HPDE6-E6E7 (cell line): ENCODE measurements around the gene CXCL9.
"Not testable (repeated sequence)": the region's sequence is repeated elsewhere in the genome, so short reads cannot be mapped to it uniquely, and the experiment has no call there.

Experiments used
- DNase-seq: peaks from one replicate; pipeline ENCODE4 v3.0.0; 2011; ENCODE audit warnings: missing footprints; ENCODE audit errors: extremely low spot score

CXCL9 gene

GRCh38 chr4:76012388-76012801 is 5.1 kb upstream of the CXCL9 start:
- no peak for DNase-seq

GRCh38 chr4:76011700-76012387 is 4.5 kb upstream of the CXCL9 start:
- DNase-seq: peak; percentile 41

- no peak for DNase-seq
Observed at GRCh38 chr4:76011018-76011670, 3.8 kb upstream of the CXCL9 start.

DNA sequence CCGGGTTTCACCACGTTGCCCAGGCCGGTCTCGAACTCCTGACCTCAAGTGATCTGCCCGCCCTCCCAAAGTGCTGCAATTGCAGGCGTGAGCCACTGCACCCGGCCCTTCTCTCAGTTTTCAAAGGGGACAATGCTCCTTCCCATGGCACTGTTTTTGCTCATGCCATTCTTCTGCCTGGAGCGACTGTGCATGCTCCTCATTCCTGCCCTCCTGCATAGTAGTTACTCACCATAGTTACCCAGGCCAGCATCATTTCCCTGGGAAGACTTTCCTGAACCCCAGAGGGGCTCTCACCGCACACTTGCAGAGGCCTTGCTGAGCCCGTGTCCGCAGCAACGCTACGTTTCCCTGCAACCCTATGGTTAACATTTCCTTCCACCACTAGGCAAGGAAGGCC is 3.3 kb upstream of the CXCL9 start:
- DNase-seq: no peak

GRCh38 chr4:76009311-76009710 is 2.0 kb upstream of the CXCL9 start:
- DNase-seq: no peak

DNA sequence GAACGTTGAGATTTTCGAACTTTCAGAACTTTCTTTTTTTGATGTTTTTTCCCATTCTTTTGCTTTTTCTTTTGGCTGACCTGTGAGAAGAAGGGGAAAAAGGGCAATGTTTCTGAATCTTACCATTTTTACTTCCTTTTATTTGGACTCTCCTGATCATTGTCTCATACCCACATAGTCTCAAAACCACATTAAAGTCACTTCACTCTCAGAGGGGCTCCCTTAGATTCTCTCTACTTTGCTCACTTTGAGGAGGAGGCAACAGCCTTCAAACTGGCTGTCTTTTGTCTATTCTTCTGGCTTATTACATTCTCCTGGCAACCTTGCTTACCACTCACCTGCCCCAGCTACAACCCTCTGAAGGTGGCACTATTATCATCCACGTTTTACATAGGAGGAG is 3.7 kb downstream of the CXCL9 start:
- no peak for DNase-seq

DNA sequence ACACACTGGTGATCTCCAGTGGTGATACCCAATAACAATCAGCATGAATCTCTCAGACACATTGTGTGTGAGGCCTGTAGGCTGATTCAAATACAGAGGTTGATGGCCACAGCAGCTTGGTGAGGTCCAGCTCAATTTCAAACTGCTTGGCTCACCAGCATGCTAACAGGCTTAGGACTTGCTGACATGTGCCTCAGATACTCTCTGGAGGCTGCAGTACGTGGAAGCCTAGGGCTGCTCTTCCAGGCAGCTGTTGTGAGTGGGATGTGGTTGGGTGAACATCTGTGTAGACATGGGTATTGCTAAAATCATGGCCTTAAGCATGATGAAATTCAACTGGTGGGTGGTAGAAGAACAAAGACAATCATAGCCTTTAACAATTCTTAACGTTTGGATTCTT is 4.3 kb downstream of the CXCL9 start:
- no peak for DNase-seq

DNA sequence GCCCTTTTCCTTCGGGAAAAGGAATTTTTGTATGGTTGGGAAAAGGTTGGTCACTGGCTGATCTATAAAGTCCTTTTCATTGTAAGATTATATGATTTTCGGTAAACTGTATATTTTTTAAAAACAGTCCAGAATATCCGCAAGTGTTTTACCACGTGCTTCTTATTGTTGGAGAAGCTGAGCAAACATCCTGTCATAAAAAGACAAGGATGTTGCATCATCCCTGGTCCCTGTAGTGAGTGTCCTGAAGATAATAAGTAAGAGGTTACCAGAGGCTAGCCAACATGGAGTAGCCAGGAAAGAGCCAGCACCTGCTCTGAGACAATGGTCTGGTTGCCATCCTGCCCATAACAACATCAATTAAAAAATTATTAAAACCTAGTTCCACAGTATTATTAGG is 5.1 kb downstream of the CXCL9 start:
- no peak for DNase-seq

DNA sequence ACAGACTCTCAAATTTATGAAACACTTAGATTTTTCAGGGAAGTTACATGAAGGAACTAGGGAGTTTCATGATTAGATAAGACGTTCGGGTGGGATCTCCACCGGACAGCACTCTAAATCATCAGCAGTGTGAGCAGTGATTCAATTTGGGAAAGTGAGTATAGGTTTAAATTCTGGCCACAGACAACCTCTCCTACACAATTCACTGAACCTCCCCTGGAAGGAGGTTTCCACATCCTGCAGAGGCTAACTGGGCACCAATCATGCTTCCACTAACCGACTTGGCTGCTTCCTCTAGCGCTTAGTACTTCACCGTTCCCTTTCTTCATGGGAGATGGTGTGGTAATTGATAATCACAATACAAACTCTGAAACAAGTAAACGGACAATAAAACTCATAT is 5.6 kb downstream of the CXCL9 start:
- DNase-seq: no peak

GRCh38 chr4:76000279-76000678 is 7.0 kb downstream of the CXCL9 start:
- no peak for DNase-seq

DNA sequence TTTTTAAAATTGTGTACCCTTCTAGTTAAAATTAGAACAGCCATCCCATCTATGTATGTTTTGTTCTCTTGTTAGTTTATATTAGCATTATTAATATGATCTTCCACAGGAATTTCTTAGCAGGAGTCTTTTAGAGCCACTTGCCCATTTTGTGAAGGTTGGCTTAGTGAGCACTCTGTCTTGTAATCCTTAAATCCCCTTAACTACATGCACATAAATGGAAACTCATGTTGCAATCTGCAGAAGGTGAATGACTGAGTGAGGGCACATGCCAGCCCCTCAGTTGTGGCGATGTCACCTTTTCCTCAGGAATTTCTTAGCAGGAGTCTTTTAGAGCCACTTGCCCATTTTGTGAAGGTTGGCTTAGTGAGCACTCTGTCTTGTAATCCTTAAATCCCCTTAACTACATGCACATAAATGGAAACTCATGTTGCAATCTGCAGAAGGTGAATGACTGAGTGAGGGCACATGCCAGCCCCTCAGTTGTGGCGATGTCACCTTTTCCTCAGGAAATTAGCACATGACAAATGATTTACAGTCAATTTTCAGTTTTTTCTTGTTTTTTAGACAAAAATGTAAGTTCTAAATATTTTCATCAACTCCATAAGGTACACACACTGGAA is 8.7 kb downstream of the CXCL9 start:
- DNase-seq: not testable (repeated sequence)

DNA sequence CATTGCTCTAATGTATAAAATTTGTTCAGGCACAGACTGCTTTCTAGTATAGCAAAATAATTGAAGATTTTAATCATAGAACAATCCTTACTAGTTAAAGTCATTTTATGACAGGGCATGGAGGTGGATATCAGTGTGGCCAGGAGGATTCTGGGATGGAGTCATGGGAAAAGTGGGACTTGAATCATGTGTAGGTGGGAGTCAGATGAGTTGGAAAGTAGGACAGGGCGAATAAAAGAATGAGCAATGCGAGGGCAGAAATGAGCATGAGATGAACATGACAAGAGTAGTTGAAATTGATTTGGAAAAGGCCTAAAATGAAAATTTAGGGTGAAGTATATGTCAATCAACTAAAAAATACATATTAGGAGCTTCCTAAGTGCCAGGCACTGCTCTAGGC is 9.4 kb downstream of the CXCL9 start:
- DNase-seq: no peak

DNA sequence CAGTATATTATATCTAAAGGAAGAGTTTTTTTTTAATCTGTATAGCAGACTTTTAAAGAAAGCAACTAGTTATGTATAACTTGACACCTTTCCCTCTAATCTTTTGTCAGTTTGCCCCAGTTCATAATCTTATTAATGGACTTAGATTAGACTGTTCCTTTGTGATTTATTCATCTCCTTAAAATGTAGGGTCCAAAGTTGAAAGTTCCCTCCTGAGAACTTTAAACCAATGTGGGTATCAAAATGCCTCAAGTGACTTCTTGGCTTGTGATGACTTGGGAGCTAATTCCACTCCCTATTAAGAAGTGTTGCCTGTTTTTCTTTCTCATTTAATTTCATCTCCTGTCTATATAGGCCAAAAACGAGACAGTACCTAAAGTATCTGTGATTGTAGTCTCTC is 10.2 kb downstream of the CXCL9 start:
- DNase-seq: no peak

DNA sequence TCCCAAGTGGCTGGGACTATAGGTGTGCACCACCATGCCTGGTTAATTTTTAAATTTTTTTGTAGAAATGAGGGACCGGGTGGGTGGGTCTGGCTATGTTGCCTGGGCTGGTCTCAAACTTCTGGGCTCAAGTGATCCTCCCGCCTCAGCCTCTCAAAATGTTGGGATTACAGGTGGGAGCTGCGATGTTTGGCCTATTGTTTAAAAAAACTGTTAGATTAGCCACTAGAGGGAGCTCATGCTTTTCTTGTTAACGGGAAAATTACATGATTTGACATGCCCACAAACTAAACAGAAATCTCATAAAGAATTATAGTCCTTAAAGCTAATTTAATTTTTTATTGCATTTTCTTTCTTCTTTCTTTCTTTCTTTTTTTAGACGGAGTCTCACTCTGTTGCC is 11.6 kb downstream of the CXCL9 start:
- no peak for DNase-seq

DNA sequence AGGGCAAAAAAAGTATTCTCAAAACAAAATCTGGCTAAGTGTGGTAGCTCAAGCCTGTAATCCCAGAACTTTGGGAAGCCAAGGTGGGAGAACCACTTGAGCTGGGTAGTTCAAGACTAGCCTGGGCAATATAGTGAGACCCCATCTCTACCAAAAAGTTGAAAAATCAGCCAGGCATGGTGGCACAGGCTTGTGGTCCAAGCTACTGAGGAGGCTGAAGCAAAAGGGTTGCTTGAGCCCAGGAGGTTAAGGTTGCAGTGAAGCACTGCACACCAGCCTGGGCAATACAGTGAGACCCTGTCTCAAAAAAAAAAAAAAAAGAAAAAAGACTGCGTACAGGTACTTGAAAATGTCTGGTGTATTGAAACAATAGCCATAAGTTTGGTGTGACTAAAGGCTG is 14.8 kb downstream of the CXCL9 start:
- no peak for DNase-seq

GRCh38 chr4:75989846-75990528 is 17.3 kb downstream of the CXCL9 start:
- DNase-seq: no peak

DNA sequence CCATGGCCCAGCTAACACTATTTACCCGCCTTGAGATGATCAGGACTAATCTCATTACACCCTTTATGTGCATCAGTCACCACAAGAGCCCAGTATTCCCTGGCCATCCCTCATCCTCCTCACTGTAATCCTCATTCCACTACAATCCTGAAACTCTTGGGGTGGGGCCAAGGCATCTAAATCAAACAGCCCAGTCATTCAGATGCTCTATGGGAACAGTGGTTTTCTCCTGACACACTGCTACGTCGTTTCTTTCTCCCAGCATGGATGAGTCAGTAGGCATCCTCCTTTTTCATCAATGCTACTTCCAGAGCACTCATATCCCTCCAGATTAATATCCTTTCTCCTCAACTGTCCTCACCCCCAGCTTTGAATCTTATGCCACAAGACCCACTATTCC is 22.2 kb downstream of the CXCL9 start:
- peak; percentile 34 for DNase-seq

DNA sequence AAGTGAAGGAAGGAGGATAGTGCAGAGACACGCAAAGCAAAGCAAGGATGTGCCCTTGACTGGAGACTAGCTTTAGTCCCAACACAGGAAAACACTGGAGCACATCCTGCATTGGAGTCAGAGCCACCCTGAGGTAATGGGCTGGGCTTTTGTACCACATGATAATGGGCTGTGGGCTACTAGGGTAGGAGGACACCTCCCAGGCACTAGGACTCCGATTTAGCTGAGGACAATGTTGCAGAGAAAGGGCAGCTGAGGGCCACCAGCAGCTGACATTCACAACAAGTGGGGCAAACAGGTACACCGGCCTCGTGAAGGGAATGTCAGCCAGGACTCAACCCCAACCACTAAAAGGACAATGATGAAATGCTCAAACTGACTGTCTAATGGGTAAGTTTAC is 26.7 kb downstream of the CXCL9 start:
- no peak for DNase-seq

DNA sequence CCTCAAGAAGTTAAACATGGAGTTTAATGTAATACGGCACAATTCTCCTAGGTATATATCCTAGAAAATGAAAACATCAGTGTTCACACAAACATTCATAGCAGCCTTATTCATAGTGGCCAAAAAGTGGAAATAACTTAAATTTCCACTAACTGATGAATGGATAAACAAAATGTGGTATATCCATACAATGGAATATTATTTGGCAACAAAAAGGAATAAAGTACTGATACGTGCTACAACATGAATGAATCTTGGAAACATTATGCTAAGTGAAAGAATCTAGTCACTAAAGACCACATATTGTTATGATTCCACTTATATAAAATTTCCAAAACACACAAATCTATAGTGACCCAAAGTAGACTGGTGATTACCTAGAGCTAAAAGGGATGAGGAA is 31.1 kb downstream of the CXCL9 start:
- DNase-seq: no peak

DNA sequence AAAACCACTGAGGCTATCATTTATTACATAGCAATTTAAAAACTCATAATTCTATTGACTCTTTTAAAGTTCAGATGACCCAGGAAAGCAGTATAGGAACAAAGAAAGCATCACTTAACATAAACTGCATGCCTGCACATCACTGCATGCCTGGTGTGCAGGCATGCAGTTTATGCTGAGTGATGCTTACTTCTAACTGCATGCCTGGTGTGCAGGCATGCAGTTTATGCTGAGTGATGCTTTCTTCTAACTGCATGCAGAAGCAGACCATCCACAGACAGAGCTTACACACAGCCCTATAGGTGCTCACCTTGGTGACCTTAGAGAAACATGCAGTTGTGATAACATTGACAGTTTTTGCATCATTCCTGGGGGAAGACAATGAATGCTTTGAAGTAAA is 33.5 kb downstream of the CXCL9 start:
- no peak for DNase-seq

GRCh38 chr4:75968084-75968483 is 39.2 kb downstream of the CXCL9 start:
- no peak for DNase-seq

DNA sequence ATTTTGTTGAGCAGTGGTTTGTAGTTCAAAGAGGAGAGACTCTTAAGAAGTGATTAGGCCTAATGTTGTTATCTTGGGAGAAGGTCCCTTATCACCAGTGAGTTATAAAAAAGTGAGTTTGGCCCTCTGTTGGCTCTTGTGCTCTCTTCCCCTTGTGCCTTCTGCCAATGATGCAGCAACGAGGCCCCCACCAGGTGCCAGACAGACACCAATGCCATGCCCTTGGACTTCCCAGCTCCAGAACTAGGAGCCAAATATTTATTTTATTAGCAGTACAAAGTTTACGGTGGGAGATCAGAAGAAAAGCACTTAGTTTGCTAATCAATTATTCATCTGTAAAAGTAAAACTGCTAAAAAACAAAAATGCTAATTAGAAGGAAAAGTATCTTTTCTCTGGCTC is 43.8 kb downstream of the CXCL9 start:
- DNase-seq: no peak

DNA sequence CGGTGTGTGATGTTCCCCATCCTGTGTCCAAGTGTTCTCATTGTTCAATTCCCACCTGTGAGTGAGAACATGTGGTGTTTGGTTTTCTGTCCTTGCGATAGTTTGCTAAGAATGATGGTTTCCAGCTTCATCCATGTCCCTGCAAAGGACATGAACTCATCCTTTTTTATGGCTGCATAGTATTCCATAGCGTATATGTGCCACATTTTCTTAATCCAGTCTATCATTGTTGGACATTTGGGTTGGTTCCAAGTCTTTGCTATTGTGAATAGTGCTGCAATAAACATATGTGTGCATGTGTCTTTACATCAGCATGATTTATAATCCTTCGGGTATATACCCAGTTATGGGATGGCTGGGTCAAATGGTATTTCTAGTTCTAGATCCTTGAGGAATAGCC is 45.2 kb downstream of the CXCL9 start:
- not testable (repeated sequence) for DNase-seq
